ENCODE data around the gene TMC5. TPM values are rescaled to one million over a fixed set of nuclear protein-coding genes. Genes with fewer than 3 reads are reported as not detected.
A peak's percentile ranks its signal among the peaks of the same experiment; 100 is the strongest.

TMC5 gene
- total RNA-seq, 4 donors from 2014 or later = not detected

- peak; percentile 87 to 92 for TF ChIP-seq POLR2A (IDR thresholded peaks at IDR 0.05)
- TF ChIP-seq CTCF (IDR thresholded peaks at IDR 0.05) = peak; percentile 14 to 48 (median 24)
- TF ChIP-seq EP300 (IDR thresholded peaks at IDR 0.05) = peak in 1 of 2 donors; percentile 96
- H3K4me1 ChIP-seq = peaks cover 0 to 75% (median 23%) of the 10 kb centered on the region in 4 donors
- no peaks in the 10 kb centered on the region for H3K27me3 ChIP-seq
- no peaks in the 10 kb centered on the region for H3K9me3 ChIP-seq
- H3K27ac ChIP-seq = peak within 1 kb of the TSS; percentile 55 to 96 (median 94)
- 0% methylated on average over 30 to 46 of the region's 62 CpGs for WGBS, 2 donors
- H3K36me3 ChIP-seq = peaks cover 0 to 2% (median 0%) of the 10 kb centered on the region in 3 donors
- peak; percentile 92 for DNase-seq (ENCODE audit: low spot score in 2 of 2)
- peak within 1 kb of the TSS; percentile 61 to 95 (median 90) for H3K4me3 ChIP-seq
Measured at GRCh38 chr16:19521471-19522396, 104.1 kb downstream of the TMC5 start, which contains the start of gene GDE1. GDE1 (minus strand) TSS chr16:19522098; CDS start chr16:19521964, 134 bp downstream.

- peaks cover 0 to 69% (median 23%) of the 10 kb centered on the region in 4 donors for H3K4me1 ChIP-seq
- no peaks in the 10 kb centered on the region for H3K27me3 ChIP-seq
- H3K4me3 ChIP-seq = peak overlapping the region in 2 of 4 donors; percentile 88 to 95
- peak overlapping the region; percentile 55 to 96 (median 94) for H3K27ac ChIP-seq
- no peak for DNase-seq (ENCODE audit: low spot score in 2 of 2)
- TF ChIP-seq POLR2A (IDR thresholded peaks at IDR 0.05) (no peak), CTCF (IDR thresholded peaks at IDR 0.05) (no peak), EP300 (IDR thresholded peaks at IDR 0.05) (no peak)
- H3K36me3 ChIP-seq = no peaks in the 10 kb centered on the region
- no peaks in the 10 kb centered on the region for H3K9me3 ChIP-seq
- 47 to 51% methylated on average over 5 of the region's 5 CpGs for WGBS, 2 donors
Measured at GRCh38 chr16:19522397-19522732, 104.7 kb downstream of the TMC5 start.

GRCh38 chr16:19522760-19523159 is 105.1 kb downstream of the TMC5 start:
- TF ChIP-seq EP300 (IDR thresholded peaks at IDR 0.05) = no peak
- TF ChIP-seq CTCF (IDR thresholded peaks at IDR 0.05) = no peak
- TF ChIP-seq POLR2A (IDR thresholded peaks at IDR 0.05) = no peak
- Histone ChIP-seq H3K4me3 (no peak overlapping the region), H3K4me1 (peaks cover 0 to 65% (median 23%) of the 10 kb centered on the region in 4 donors), H3K27ac (peak overlapping the region in 2 of 4 donors; percentile 95 to 96), H3K9me3 (no peaks in the 10 kb centered on the region), H3K36me3 (no peaks in the 10 kb centered on the region), H3K27me3 (no peaks in the 10 kb centered on the region)
- no peak for DNase-seq (ENCODE audit: low spot score in 2 of 2)
- 89 to 92% methylated on average over 2 of the region's 2 CpGs for WGBS, 2 donors

- Histone ChIP-seq H3K27me3 (no peaks in the 10 kb centered on the region), H3K4me1 (peaks cover 0 to 61% (median 23%) of the 10 kb centered on the region in 4 donors), H3K36me3 (peaks cover 0 to 3% (median 0%) of the 10 kb centered on the region in 3 donors), H3K4me3 (peak overlapping the region in 1 of 4 donors; percentile 79), H3K27ac (peak overlapping the region in 1 of 4 donors; percentile 96), H3K9me3 (no peaks in the 10 kb centered on the region)
- no peak for DNase-seq (ENCODE audit: low spot score in 2 of 2)
- 77% methylated on average over 18 of the region's 18 CpGs for WGBS, 2 donors
- TF ChIP-seq EP300 (IDR thresholded peaks at IDR 0.05) (no peak), CTCF (IDR thresholded peaks at IDR 0.05) (no peak), POLR2A (IDR thresholded peaks at IDR 0.05) (no peak)
Measured at GRCh38 chr16:19523184-19523558, 105.5 kb downstream of the TMC5 start.

All from tibial nerve (tissue), 4 donors.